ENCODE results near the gene LRRTM3.

LRRTM3 gene

DNA sequence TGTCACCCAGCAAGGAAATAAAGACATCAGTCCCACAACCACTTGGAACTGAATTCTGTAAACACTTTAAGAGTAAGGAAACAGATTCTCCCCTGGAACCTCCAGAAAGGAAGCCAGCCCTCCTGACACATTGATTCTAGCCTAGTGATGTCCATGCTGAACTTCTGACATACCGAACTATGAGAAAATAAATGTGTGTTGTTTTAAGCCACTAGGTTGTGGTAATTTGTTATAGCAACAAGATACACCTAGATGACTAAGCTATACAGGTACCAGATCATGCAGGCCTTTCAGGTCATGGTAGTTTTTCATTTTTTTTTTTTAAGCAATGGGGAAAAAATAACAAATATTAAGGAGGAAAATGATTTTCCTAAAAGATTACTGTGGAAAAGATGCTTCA is 37.6 kb upstream of the LRRTM3 start:
- no peak for DNase-seq (ENCODE audit: low read depth)
- no peak overlapping the region for H3K4me3 ChIP-seq (ENCODE audit: low read depth, low read length)
- TF ChIP-seq, protein P1, sequence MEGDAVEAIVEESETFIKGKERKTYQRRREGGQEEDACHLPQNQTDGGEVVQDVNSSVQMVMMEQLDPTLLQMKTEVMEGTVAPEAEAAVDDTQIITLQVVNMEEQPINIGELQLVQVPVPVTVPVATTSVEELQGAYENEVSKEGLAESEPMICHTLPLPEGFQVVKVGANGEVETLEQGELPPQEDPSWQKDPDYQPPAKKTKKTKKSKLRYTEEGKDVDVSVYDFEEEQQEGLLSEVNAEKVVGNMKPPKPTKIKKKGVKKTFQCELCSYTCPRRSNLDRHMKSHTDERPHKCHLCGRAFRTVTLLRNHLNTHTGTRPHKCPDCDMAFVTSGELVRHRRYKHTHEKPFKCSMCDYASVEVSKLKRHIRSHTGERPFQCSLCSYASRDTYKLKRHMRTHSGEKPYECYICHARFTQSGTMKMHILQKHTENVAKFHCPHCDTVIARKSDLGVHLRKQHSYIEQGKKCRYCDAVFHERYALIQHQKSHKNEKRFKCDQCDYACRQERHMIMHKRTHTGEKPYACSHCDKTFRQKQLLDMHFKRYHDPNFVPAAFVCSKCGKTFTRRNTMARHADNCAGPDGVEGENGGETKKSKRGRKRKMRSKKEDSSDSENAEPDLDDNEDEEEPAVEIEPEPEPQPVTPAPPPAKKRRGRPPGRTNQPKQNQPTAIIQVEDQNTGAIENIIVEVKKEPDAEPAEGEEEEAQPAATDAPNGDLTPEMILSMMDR (IDR thresholded peaks at IDR 0.05; ENCODE audit: control insufficient read depth, extremely low read depth, insufficient read depth), result no peak

- no peak for DNase-seq (ENCODE audit: low read depth)
- H3K4me3 ChIP-seq (ENCODE audit: low read depth, low read length), result no peak overlapping the region
- TF ChIP-seq, protein P1 (IDR thresholded peaks at IDR 0.05; ENCODE audit: control insufficient read depth, extremely low read depth, insufficient read depth), result no peak
Measured at GRCh38 chr10:66892871-66893270, 33.0 kb upstream of the LRRTM3 start.

DNA sequence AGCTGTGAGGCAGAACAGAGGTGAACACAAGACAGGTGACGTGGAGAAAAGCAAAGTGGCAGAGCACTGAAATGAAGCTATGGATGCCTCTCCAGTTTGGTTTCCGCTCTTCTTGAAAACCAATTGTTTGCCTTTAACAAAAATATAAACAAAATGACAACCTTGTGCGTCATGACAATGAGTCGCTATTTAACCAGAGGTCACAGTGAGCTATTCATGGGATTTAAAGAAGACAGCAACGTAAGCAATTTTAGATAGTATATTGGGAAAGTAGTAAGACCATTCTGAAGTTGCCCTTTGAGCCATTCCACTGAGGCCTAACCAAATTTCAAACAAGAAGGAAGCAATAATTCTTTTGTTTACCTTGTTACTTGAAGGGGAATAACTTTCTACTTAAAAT is 15.2 kb upstream of the LRRTM3 start:
- TF ChIP-seq, protein P1 (IDR thresholded peaks at IDR 0.05; ENCODE audit: control insufficient read depth, extremely low read depth, insufficient read depth), result no peak
- DNase-seq (ENCODE audit: low read depth), result no peak
- H3K4me3 ChIP-seq (ENCODE audit: low read depth, low read length), result no peak overlapping the region

DNA sequence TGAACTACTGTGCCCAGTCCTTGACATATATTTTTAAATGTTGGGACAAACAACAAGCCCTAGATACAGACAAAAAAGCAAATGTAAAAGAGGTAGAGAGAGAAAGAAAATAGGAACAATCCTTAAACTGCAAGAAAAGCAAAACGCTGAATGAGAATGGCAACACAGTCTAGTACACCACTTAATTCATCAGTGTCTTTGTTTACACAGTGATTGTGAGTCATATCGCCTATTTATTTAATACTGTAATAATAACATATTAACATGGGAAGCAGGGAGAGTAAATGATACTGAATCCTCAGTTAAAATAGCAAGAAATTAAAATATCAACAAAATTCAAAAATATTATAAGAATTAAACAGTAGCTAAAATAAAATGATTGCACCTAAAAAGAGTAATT is 9.8 kb upstream of the LRRTM3 start:
- DNase-seq (ENCODE audit: low read depth), result no peak
- H3K4me3 ChIP-seq (ENCODE audit: low read depth, low read length), result no peak overlapping the region
- TF ChIP-seq, protein P1 (IDR thresholded peaks at IDR 0.05; ENCODE audit: control insufficient read depth, extremely low read depth, insufficient read depth), result no peak

- TF ChIP-seq, protein P1 (IDR thresholded peaks at IDR 0.05; ENCODE audit: control insufficient read depth, extremely low read depth, insufficient read depth), result no peak
- no peak overlapping the region for H3K4me3 ChIP-seq (ENCODE audit: low read depth, low read length)
- DNase-seq (ENCODE audit: low read depth), result no peak
Measured at GRCh38 chr10:66917104-66917503, 8.7 kb upstream of the LRRTM3 start.

GRCh38 chr10:66919248-66919647 is 6.6 kb upstream of the LRRTM3 start:
- no peak overlapping the region for H3K4me3 ChIP-seq (ENCODE audit: low read depth, low read length)

More at GRCh38 chr10:66919248-66919647, 6.6 kb upstream of the LRRTM3 start:
- TF ChIP-seq, protein P1 (IDR thresholded peaks at IDR 0.05; ENCODE audit: control insufficient read depth, extremely low read depth, insufficient read depth), result no peak
- DNase-seq (ENCODE audit: low read depth), result peak; percentile 86

Measured in LNCaP clone FGC (cell line).